Myometrial cell (primary cell): Measurements from ENCODE around the gene C1QTNF1. TPM values are rescaled to one million over a fixed set of nuclear protein-coding genes. Genes with fewer than 3 reads are reported as not detected.

Experiments used
- total RNA-seq: library from RNA; depleted of rRNA; stranded (reverse); fragments of >200 nt; gene quantifications from 2 replicates; pipeline ENCODE4 v1.2.3, GENCODE V29; 2015

The C1QTNF1 gene
- total RNA-seq, result 20.7 and 28.3 TPM in 2 replicates

DNA sequence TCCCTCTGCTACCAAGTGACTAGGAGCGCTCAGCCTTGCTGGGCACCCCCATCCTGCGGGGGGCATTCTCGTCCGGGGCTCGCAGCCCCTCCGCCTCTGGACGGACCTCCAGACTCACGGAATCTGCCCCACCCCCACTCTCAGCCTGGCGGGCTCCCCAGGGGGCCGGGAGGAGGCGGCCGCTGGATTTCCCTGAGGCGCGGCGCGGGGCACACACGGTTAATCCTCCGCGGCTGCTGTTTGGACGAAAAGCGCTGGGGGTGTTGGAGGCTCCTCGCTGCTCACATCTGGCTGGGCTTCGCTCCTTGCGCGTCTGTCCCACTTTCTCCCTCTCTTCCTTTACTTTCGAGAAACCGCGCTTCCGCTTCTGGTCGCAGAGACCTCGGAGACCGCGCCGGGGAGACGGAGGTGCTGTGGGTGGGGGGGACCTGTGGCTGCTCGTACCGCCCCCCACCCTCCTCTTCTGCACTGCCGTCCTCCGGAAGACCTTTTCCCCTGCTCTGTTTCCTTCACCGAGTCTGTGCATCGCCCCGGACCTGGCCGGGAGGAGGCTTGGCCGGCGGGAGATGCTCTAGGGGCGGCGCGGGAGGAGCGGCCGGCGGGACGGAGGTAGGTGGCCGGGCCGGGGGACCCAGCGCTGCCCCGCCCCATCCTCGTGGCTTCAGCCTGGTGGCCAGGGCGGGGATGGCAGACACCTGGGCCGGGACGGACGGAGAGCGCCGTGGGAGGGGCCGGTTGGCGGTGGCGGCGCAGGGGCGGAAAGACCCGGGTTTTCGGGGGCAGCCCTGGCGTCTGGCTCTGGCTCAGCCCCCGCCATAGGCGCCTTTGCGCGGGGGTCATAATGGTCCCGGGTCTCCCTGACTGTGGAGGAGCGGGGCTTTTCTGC, at the start of gene C1QTNF1:
TSS of gene C1QTNF1 (plus strand) at position 284 of the 886 bp plus-strand sequence. CDS start 19,800 bp downstream, outside the sequence.

GRCh38 chr17:78979780-78980623, 44.0 kb upstream of the C1QTNF1 start, which contains the start of gene LGALS3BP:
TSS of gene LGALS3BP (minus strand) at chr17:78979923. CDS start at chr17:78977191, 2,732 bp downstream.

GRCh38 chr17:79009397-79010303, 14.3 kb upstream of the C1QTNF1 start, which contains the start of gene CANT1:
TSS of gene CANT1 (minus strand) at chr17:79009764. CDS start at chr17:78997622, 12,142 bp downstream.

GRCh38 chr17:79074649-79075445, 50.9 kb downstream of the C1QTNF1 start, which contains the start of gene ENGASE:
TSS of gene ENGASE (plus strand) at chr17:79074824. CDS start at chr17:79074945, 121 bp downstream.

Other genes with a start within 250 kb of the C1QTNF1 start
- 7.2 and 8.3 TPM in 2 replicates for gene CYTH1, start 241.9 kb upstream of the C1QTNF1 start, total RNA-seq
- gene USP36, start 183.4 kb upstream of the C1QTNF1 start, total RNA-seq, result 14.0 and 17.0 TPM in 2 replicates
- 0.89 TPM in 1 of 2 replicates, not detected in the other for gene CEP295NL, start 121.0 kb upstream of the C1QTNF1 start, total RNA-seq
- 211 and 232 TPM in 2 replicates for gene TIMP2, start 98.8 kb upstream of the C1QTNF1 start, total RNA-seq
- 310 and 405 TPM in 2 replicates for gene LGALS3BP, start 44.2 kb upstream of the C1QTNF1 start, total RNA-seq
- gene CANT1, start 14.4 kb upstream of the C1QTNF1 start, total RNA-seq, result 41.8 and 57.6 TPM in 2 replicates
- 5.1 and 5.8 TPM in 2 replicates for gene ENGASE, start 50.7 kb downstream of the C1QTNF1 start, total RNA-seq